Bronchial epithelial cell (primary cell): ENCODE measurements around the gene FRY. TPM values are rescaled to one million over a fixed set of nuclear protein-coding genes. Genes with fewer than 3 reads are reported as not detected.

Experiments used
- DNase-seq: peaks from one replicate; pipeline ENCODE4 v3.0.0-alpha.2; 2010; ENCODE audit warnings: low read depth
- FAIRE-seq: peaks from 2 replicates; lab custom pipeline; 2011; peaks lifted over from hg19 to GRCh38; lab: Jason Lieb, UNC
- H3K27me3 ChIP-seq: 2 replicates; pipeline ENCODE4 v1.5.1; 2011; ENCODE audit warnings: low read length; ENCODE audit not compliant: control insufficient read depth, insufficient read depth
- H3K36me3 ChIP-seq: 2 replicates; pipeline ENCODE4 v1.5.1; 2011; ENCODE audit warnings: low read length; ENCODE audit not compliant: control insufficient read depth, insufficient read depth
- H3K4me3 ChIP-seq: 2 replicates; pipeline ENCODE4 v1.5.1; 2011; ENCODE audit warnings: mild to moderate bottlenecking, low read depth, low read length, control low read depth
- total RNA-seq: library from RNA; depleted of rRNA; stranded (reverse); fragments of >200 nt; gene quantifications from 2 replicates; pipeline ENCODE4 v1.2.1, GENCODE V29; 2014
- TF ChIP-seq, protein P1 (sequence below): IDR thresholded peaks from 2 replicates; pipeline ENCODE4 v1.5.1; 2011; ENCODE audit warnings: mild to moderate bottlenecking, moderate library complexity, low read length, control low read depth, inconsistent platforms; ENCODE audit not compliant: insufficient read depth, severe bottlenecking

FRY gene
- total RNA-seq, 1 donor from 2014 or later: 0.79 TPM

GRCh38 chr13:32165796-32166195, 134.2 kb downstream of the FRY start:
- Histone ChIP-seq H3K36me3 (no peaks in the 10 kb centered on the region), H3K27me3 (no peaks in the 10 kb centered on the region)

GRCh38 chr13:32168131-32168530, 136.6 kb downstream of the FRY start:
- no peak for FAIRE-seq
- TF ChIP-seq, protein P1, sequence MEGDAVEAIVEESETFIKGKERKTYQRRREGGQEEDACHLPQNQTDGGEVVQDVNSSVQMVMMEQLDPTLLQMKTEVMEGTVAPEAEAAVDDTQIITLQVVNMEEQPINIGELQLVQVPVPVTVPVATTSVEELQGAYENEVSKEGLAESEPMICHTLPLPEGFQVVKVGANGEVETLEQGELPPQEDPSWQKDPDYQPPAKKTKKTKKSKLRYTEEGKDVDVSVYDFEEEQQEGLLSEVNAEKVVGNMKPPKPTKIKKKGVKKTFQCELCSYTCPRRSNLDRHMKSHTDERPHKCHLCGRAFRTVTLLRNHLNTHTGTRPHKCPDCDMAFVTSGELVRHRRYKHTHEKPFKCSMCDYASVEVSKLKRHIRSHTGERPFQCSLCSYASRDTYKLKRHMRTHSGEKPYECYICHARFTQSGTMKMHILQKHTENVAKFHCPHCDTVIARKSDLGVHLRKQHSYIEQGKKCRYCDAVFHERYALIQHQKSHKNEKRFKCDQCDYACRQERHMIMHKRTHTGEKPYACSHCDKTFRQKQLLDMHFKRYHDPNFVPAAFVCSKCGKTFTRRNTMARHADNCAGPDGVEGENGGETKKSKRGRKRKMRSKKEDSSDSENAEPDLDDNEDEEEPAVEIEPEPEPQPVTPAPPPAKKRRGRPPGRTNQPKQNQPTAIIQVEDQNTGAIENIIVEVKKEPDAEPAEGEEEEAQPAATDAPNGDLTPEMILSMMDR: no peak
- DNase-seq: no peak

More at GRCh38 chr13:32165796-32166195, 134.2 kb downstream of the FRY start:
- no peak overlapping the region for H3K4me3 ChIP-seq
- FAIRE-seq (no peak), DNase-seq (peak; percentile 71)
- TF ChIP-seq, protein P1: no peak

DNA sequence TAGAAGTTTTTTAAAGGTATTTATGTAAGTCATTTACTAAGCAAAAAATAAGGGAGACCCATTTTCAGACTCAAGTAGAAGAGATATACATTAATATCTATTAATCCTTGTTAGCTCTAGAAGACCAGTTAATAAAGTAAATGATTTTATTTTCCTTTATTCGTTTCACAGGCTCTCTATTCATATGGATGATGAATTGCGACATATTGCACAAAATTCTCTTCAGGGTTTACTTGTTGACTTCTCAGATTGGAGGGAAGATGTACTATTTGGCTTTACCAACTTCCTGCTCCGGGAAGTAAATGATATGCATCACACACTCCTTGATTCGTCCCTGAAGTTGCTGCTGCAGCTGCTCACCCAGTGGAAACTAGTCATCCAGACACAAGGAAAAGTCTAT, 139.3 kb downstream of the FRY start:
- TF ChIP-seq, protein P1: no peak
- H3K4me3 ChIP-seq: no peak overlapping the region
- H3K36me3 ChIP-seq: no peaks in the 10 kb centered on the region
- FAIRE-seq (no peak), DNase-seq (no peak)
- no peaks in the 10 kb centered on the region for H3K27me3 ChIP-seq

More at GRCh38 chr13:32168131-32168530, 136.6 kb downstream of the FRY start:
- Histone ChIP-seq H3K36me3 (no peaks in the 10 kb centered on the region), H3K4me3 (no peak overlapping the region), H3K27me3 (no peaks in the 10 kb centered on the region)

DNA sequence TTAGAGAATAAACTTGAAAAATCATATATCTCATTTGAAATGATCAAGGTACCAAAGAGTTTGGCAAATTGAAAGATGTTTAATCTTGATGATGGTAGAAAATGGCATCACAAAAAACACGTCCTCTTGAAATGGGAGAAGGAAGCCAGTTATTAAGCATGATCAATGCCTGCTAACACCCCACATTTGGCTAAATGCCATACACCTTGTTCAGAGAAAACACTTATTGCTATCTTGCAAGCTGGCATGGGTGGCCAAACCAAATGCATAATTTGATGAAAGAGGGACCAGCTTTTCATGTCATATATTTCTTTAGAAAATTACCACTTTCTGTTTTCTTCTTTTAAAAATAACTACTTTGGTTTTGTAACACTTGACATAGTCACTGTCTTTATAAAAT, 142.3 kb downstream of the FRY start:
- DNase-seq: no peak
- Histone ChIP-seq H3K27me3 (no peaks in the 10 kb centered on the region), H3K4me3 (no peak overlapping the region), H3K36me3 (no peaks in the 10 kb centered on the region)
- FAIRE-seq: no peak
- TF ChIP-seq, protein P1: no peak

DNA sequence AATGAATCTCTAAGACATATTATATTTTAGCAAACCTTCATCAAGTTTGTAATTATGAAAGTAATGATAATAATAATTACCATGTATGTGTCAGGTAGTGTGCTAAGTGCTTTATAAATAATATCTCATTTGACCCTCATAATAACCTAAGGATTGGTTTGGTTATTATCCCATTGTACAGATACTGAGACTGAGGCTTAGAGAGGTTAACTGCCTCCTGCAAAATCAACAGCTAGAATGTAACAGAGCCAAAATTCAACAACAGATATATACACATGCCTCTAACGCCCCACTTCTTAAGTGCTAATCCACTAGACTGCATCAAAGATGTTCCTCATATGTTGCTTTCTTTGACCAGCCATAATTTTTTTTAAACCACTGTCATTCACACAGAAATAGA, 142.8 kb downstream of the FRY start:
- FAIRE-seq (no peak), DNase-seq (no peak)
- H3K36me3 ChIP-seq: no peaks in the 10 kb centered on the region
- TF ChIP-seq, protein P1: no peak
- no peaks in the 10 kb centered on the region for H3K27me3 ChIP-seq
- no peak overlapping the region for H3K4me3 ChIP-seq

DNA sequence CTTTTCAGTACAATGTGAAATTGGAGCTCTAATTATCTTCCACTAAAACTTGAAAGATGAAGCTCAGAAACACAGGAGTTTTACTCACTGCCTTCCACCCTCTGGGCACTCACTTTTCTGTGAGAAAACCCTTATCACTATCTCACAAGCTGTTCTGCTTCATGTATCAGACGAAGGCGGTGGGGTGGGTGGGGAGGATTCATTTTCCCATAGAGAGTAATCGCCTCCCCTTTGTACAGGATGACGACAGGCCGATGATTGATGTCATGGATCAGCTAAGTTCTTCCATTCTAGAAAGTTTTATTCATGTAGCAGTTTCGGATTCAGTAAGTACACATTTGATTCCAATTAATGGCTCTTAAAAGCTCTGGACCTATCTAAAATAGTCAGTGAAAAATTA, 143.7 kb downstream of the FRY start:
- DNase-seq (no peak), FAIRE-seq (no peak)
- Histone ChIP-seq H3K36me3 (no peaks in the 10 kb centered on the region), H3K27me3 (no peaks in the 10 kb centered on the region), H3K4me3 (no peak overlapping the region)
- TF ChIP-seq, protein P1: no peak
